Activated naive CD8-positive, alpha-beta T cell (primary cell): ENCODE results near the gene RABGEF1.
"Not testable (repeated sequence)": the region's sequence is repeated elsewhere in the genome, so short reads cannot be mapped to it uniquely, and the experiment has no call there.

Source experiments
- H3K27ac Mint-ChIP-seq: one replicate; pipeline ENCODE4 v1.8.0; 2021; ENCODE audit warnings: mixed read lengths
- H3K27me3 Mint-ChIP-seq: one replicate; pipeline ENCODE4 v1.8.0; 2021; ENCODE audit warnings: mixed read lengths
- H3K36me3 Mint-ChIP-seq: one replicate; pipeline ENCODE4 v1.8.0; 2021; ENCODE audit warnings: mixed read lengths
- H3K4me1 Mint-ChIP-seq: one replicate; pipeline ENCODE4 v1.8.0; 2021; ENCODE audit warnings: low read depth, mixed read lengths
- H3K4me3 Mint-ChIP-seq: one replicate; pipeline ENCODE4 v1.8.0; 2021; ENCODE audit warnings: mild to moderate bottlenecking, mixed read lengths
- H3K9me3 Mint-ChIP-seq: one replicate; pipeline ENCODE4 v1.8.0; 2021; ENCODE audit warnings: low read depth, mixed read lengths

The RABGEF1 gene

GRCh38 chr7:66766041-66766440, 25.5 kb downstream of the RABGEF1 start:
- no peaks in the 10 kb centered on the region for H3K27me3 Mint-ChIP-seq
- peaks cover 5% of the 10 kb centered on the region for H3K36me3 Mint-ChIP-seq
- H3K27ac Mint-ChIP-seq: no peak overlapping the region
- H3K4me3 Mint-ChIP-seq: no peak overlapping the region
- peaks cover 52% of the 10 kb centered on the region for H3K4me1 Mint-ChIP-seq
- H3K9me3 Mint-ChIP-seq: peaks cover 5% of the 10 kb centered on the region

- not testable (repeated sequence) for H3K4me3 Mint-ChIP-seq, H3K9me3 Mint-ChIP-seq, H3K36me3 Mint-ChIP-seq, H3K27me3 Mint-ChIP-seq
- peak overlapping the region; percentile 13 for H3K27ac Mint-ChIP-seq
- peaks cover 52% of the 10 kb centered on the region for H3K4me1 Mint-ChIP-seq
Measured at GRCh38 chr7:66767486-66767885, 27.0 kb downstream of the RABGEF1 start.

- peaks cover 48% of the 10 kb centered on the region for H3K4me1 Mint-ChIP-seq
- no peak overlapping the region for H3K27ac Mint-ChIP-seq
- no peak overlapping the region for H3K4me3 Mint-ChIP-seq
- H3K27me3 Mint-ChIP-seq: no peaks in the 10 kb centered on the region
- peaks cover 6% of the 10 kb centered on the region for H3K36me3 Mint-ChIP-seq
- H3K9me3 Mint-ChIP-seq: no peaks in the 10 kb centered on the region
Measured at GRCh38 chr7:66768865-66769832, 28.6 kb downstream of the RABGEF1 start.

- no peak overlapping the region for H3K4me3 Mint-ChIP-seq
- no peaks in the 10 kb centered on the region for H3K9me3 Mint-ChIP-seq
- peaks cover 7% of the 10 kb centered on the region for H3K36me3 Mint-ChIP-seq
- peak overlapping the region; percentile 24 for H3K27ac Mint-ChIP-seq
- H3K27me3 Mint-ChIP-seq: no peaks in the 10 kb centered on the region
- H3K4me1 Mint-ChIP-seq: peaks cover 41% of the 10 kb centered on the region
Measured at GRCh38 chr7:66769833-66770512, 29.4 kb downstream of the RABGEF1 start.

GRCh38 chr7:66771795-66772194, 31.3 kb downstream of the RABGEF1 start:
- Mint-ChIP-seq H3K27ac (no peak overlapping the region), H3K4me3 (no peak overlapping the region), H3K4me1 (peaks cover 32% of the 10 kb centered on the region), H3K36me3 (peaks cover 7% of the 10 kb centered on the region), H3K27me3 (no peaks in the 10 kb centered on the region), H3K9me3 (no peaks in the 10 kb centered on the region)

GRCh38 chr7:66773744-66774143, 33.2 kb downstream of the RABGEF1 start:
- not testable (repeated sequence) for H3K27ac Mint-ChIP-seq, H3K9me3 Mint-ChIP-seq, H3K36me3 Mint-ChIP-seq, H3K4me3 Mint-ChIP-seq, H3K27me3 Mint-ChIP-seq
- peaks cover 18% of the 10 kb centered on the region for H3K4me1 Mint-ChIP-seq

- not testable (repeated sequence) for H3K4me3 Mint-ChIP-seq, H3K27me3 Mint-ChIP-seq, H3K36me3 Mint-ChIP-seq, H3K9me3 Mint-ChIP-seq, H3K27ac Mint-ChIP-seq
- peaks cover 12% of the 10 kb centered on the region for H3K4me1 Mint-ChIP-seq
Measured at GRCh38 chr7:66776383-66776782, 35.9 kb downstream of the RABGEF1 start.

GRCh38 chr7:66776800-66777442, 36.4 kb downstream of the RABGEF1 start:
- Mint-ChIP-seq H3K27ac (no peak overlapping the region), H3K27me3 (no peaks in the 10 kb centered on the region)

GRCh38 chr7:66778201-66778600, 37.7 kb downstream of the RABGEF1 start:
- H3K27ac Mint-ChIP-seq: no peak overlapping the region
- H3K9me3 Mint-ChIP-seq: no peaks in the 10 kb centered on the region
- H3K4me3 Mint-ChIP-seq: no peak overlapping the region
- peaks cover 17% of the 10 kb centered on the region for H3K4me1 Mint-ChIP-seq
- H3K27me3 Mint-ChIP-seq: no peaks in the 10 kb centered on the region
- H3K36me3 Mint-ChIP-seq: peaks cover 7% of the 10 kb centered on the region

More at GRCh38 chr7:66776800-66777442, 36.4 kb downstream of the RABGEF1 start:
- Mint-ChIP-seq H3K4me3 (no peak overlapping the region), H3K36me3 (peaks cover 10% of the 10 kb centered on the region), H3K9me3 (no peaks in the 10 kb centered on the region), H3K4me1 (peaks cover 17% of the 10 kb centered on the region)

GRCh38 chr7:66779669-66780409, 39.3 kb downstream of the RABGEF1 start:
- Mint-ChIP-seq H3K4me1 (peaks cover 17% of the 10 kb centered on the region), H3K36me3 (peaks cover 3% of the 10 kb centered on the region), H3K9me3 (no peaks in the 10 kb centered on the region), H3K4me3 (no peak overlapping the region), H3K27ac (peak overlapping the region; percentile 35), H3K27me3 (no peaks in the 10 kb centered on the region)

GRCh38 chr7:66781408-66782090, 41.0 kb downstream of the RABGEF1 start:
- Mint-ChIP-seq H3K4me3 (no peak overlapping the region), H3K36me3 (peaks cover 8% of the 10 kb centered on the region)

GRCh38 chr7:66782875-66783274, 42.3 kb downstream of the RABGEF1 start:
- not testable (repeated sequence) for H3K27ac Mint-ChIP-seq, H3K4me3 Mint-ChIP-seq, H3K27me3 Mint-ChIP-seq, H3K9me3 Mint-ChIP-seq
- Mint-ChIP-seq H3K36me3 (peaks cover 10% of the 10 kb centered on the region), H3K4me1 (peaks cover 17% of the 10 kb centered on the region)

More at GRCh38 chr7:66781408-66782090, 41.0 kb downstream of the RABGEF1 start:
- Mint-ChIP-seq H3K27me3 (no peaks in the 10 kb centered on the region), H3K9me3 (no peaks in the 10 kb centered on the region), H3K4me1 (peaks cover 17% of the 10 kb centered on the region), H3K27ac (peak overlapping the region; percentile 58)

GRCh38 chr7:66783887-66784595, 43.5 kb downstream of the RABGEF1 start:
- H3K27me3 Mint-ChIP-seq, H3K9me3 Mint-ChIP-seq, H3K27ac Mint-ChIP-seq, H3K4me3 Mint-ChIP-seq: not testable (repeated sequence)
- peaks cover 17% of the 10 kb centered on the region for H3K4me1 Mint-ChIP-seq
- peaks cover 10% of the 10 kb centered on the region for H3K36me3 Mint-ChIP-seq
